ENCODE results near the gene TBK1. TPM values are rescaled to one million over a fixed set of nuclear protein-coding genes. Genes with fewer than 3 reads are reported as not detected.

Gene TBK1
- total and polyA plus RNA-seq, 2 of the 13 experiments (the other 11 are each of a cell fraction or from before 2014, with no cell fraction given), result 10.3 to 25.2 TPM

DNA sequence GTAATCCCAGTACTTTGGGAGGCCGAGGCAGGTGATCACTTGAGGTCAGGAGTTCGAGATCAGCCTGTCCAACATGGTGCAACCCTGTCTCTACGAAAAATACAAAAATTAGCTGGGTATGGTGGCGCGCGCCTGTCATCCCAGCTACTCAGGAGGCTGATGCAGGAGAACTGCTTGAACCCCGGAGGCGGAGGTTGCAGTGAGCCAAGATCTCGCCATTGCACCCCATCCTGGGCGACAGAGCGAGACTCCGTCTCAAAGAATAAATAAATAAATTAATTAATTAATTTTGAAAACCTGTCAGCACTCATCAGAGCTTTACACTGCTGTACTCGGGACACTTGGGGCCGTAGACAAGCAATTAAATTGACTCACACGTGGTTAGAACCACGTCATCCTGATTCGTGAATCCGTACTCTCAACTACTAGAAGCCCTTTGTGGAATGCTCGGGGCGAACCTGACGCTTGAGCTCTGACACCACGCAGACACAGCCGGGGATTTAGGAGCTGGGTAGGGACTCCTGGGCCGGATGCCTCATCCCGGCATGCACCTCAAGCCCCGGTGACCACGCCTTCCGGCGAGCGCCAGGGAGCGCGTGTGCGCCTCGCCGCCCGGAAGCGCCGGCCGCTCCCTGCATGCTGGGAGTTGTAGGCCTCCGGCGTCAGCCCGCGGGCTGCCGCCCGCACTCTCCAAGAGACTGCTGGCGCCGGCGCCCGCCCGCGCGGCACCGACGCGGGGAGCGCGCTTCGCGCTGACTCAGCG, 48.0 kb upstream of the TBK1 start, which contains the start of gene XPOT (continued):
- TF ChIP-seq, protein P1, sequence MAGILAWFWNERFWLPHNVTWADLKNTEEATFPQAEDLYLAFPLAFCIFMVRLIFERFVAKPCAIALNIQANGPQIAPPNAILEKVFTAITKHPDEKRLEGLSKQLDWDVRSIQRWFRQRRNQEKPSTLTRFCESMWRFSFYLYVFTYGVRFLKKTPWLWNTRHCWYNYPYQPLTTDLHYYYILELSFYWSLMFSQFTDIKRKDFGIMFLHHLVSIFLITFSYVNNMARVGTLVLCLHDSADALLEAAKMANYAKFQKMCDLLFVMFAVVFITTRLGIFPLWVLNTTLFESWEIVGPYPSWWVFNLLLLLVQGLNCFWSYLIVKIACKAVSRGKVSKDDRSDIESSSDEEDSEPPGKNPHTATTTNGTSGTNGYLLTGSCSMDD (CRISPR knock-in tag; IDR thresholded peaks at IDR 0.05), result no peak
- TF ChIP-seq THAP11 (CRISPR knock-in tag; IDR thresholded peaks at IDR 0.05) (peak; percentile 97), ZNF607 (CRISPR knock-in tag; IDR thresholded peaks at IDR 0.05; ENCODE audit: borderline replicate concordance) (no peak), ZEB1 (IDR thresholded peaks at IDR 0.05; ENCODE audit: insufficient replicate concordance, low read depth) (no peak), ZNF510 (CRISPR knock-in tag; IDR thresholded peaks at IDR 0.05; ENCODE audit: low read depth) (no peak; the same call in 1 of the 2 replicates), ZKSCAN1 (IDR thresholded peaks at IDR 0.05; ENCODE audit: low read length) (no peak), ZNF616 (CRISPR knock-in tag; IDR thresholded peaks at IDR 0.05; ENCODE audit: low read depth) (no peak), ZNF737 (CRISPR knock-in tag; IDR thresholded peaks at IDR 0.05; ENCODE audit: borderline replicate concordance) (no peak)
- TF ChIP-seq, protein P2, sequence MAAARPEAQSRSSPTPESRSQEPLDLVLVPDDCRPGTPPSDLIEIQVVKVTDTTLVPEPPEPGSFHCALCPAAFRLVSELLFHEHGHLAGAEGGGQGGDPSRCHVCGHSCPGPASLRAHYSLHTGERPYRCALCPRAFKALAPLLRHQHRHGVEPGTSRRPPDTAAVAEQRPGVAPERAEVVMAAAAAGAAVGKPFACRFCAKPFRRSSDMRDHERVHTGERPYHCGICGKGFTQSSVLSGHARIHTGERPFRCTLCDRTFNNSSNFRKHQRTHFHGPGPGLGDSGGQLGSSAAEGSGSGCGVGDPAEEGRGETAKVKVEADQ (CRISPR knock-in tag; IDR thresholded peaks at IDR 0.05; ENCODE audit: borderline replicate concordance), result no peak
- TF ChIP-seq, protein P3, sequence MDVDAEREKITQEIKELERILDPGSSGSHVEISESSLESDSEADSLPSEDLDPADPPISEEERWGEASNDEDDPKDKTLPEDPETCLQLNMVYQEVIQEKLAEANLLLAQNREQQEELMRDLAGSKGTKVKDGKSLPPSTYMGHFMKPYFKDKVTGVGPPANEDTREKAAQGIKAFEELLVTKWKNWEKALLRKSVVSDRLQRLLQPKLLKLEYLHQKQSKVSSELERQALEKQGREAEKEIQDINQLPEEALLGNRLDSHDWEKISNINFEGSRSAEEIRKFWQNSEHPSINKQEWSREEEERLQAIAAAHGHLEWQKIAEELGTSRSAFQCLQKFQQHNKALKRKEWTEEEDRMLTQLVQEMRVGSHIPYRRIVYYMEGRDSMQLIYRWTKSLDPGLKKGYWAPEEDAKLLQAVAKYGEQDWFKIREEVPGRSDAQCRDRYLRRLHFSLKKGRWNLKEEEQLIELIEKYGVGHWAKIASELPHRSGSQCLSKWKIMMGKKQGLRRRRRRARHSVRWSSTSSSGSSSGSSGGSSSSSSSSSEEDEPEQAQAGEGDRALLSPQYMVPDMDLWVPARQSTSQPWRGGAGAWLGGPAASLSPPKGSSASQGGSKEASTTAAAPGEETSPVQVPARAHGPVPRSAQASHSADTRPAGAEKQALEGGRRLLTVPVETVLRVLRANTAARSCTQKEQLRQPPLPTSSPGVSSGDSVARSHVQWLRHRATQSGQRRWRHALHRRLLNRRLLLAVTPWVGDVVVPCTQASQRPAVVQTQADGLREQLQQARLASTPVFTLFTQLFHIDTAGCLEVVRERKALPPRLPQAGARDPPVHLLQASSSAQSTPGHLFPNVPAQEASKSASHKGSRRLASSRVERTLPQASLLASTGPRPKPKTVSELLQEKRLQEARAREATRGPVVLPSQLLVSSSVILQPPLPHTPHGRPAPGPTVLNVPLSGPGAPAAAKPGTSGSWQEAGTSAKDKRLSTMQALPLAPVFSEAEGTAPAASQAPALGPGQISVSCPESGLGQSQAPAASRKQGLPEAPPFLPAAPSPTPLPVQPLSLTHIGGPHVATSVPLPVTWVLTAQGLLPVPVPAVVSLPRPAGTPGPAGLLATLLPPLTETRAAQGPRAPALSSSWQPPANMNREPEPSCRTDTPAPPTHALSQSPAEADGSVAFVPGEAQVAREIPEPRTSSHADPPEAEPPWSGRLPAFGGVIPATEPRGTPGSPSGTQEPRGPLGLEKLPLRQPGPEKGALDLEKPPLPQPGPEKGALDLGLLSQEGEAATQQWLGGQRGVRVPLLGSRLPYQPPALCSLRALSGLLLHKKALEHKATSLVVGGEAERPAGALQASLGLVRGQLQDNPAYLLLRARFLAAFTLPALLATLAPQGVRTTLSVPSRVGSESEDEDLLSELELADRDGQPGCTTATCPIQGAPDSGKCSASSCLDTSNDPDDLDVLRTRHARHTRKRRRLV (CRISPR knock-in tag; IDR thresholded peaks at IDR 0.05), result 0 out of 2 replicates have a peak, but pooled peaks have one; percentile 22
- TF ChIP-seq, protein P4, sequence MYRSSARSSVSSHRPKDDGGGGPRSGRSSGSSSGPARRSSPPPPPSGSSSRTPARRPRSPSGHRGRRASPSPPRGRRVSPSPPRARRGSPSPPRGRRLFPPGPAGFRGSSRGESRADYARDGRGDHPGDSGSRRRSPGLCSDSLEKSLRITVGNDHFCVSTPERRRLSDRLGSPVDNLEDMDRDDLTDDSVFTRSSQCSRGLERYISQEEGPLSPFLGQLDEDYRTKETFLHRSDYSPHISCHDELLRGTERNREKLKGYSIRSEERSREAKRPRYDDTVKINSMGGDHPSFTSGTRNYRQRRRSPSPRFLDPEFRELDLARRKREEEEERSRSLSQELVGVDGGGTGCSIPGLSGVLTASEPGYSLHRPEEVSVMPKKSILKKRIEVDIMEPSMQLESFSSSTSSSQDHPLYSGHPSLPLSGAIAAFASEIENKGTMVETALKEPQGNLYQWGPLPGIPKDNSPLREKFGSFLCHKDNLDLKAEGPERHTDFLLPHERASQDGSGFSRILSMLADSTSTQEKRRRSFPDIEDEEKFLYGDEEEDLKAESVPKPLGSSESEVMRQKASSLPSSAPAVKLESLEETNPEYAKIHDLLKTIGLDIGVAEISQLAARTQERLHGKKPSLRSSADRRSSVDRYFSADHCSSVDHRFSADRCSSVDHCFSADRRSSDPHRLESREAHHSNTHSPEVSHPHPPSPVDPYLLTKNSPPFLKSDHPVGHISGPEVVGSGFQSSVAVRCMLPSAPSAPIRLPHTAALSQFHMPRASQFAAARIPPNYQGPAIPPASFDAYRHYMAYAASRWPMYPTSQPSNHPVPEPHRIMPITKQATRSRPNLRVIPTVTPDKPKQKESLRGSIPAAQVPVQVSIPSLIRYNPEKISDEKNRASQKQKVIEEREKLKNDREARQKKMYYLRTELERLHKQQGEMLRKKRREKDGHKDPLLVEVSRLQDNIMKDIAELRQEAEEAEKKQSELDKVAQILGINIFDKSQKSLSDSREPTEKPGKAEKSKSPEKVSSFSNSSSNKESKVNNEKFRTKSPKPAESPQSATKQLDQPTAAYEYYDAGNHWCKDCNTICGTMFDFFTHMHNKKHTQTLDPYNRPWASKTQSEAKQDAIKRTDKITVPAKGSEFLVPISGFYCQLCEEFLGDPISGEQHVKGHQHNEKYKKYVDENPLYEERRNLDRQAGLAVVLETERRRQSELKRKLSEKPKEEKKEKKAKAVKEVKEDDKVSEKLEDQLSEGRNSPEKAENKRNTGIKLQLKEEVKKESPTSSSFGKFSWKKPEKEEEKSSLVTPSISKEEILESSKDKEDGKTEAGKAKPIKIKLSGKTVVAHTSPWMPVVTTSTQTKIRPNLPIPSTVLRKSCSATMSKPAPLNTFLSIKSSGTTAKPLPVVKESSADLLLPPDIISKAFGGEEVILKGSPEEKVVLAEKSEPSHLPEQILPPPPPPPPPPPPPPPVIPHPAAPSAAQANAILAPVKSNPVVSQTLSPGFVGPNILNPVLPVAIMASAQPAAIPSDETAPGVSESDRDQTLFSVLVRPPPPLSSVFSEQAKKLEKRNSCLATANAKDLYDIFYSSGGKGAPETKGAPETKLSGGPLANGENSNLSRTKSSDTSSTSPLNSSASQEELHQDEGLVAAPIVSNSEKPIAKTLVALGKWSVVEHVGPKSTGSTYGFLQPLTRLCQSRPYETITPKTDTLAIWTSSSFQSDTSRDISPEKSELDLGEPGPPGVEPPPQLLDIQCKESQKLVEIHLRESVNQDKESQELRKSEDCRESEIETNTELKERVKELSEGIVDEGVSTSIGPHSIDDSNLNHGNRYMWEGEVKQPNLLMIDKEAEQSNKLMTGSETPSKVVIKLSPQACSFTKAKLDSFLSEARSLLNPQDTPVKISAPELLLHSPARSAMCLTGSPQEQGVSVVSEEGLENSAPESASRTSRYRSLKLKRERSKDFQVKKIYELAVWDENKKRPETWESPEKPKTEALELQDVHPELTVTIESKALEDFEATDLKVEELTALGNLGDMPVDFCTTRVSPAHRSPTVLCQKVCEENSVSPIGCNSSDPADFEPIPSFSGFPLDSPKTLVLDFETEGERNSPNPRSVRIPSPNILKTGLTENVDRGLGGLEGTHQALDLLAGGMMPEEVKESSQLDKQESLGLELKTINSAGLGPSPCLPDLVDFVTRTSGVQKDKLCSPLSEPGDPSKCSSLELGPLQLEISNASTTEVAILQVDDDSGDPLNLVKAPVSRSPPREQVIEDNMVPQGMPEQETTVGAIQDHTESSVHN (CRISPR knock-in tag; IDR thresholded peaks at IDR 0.05), result no peak
